ENCODE results near the gene MTR.

DNA sequence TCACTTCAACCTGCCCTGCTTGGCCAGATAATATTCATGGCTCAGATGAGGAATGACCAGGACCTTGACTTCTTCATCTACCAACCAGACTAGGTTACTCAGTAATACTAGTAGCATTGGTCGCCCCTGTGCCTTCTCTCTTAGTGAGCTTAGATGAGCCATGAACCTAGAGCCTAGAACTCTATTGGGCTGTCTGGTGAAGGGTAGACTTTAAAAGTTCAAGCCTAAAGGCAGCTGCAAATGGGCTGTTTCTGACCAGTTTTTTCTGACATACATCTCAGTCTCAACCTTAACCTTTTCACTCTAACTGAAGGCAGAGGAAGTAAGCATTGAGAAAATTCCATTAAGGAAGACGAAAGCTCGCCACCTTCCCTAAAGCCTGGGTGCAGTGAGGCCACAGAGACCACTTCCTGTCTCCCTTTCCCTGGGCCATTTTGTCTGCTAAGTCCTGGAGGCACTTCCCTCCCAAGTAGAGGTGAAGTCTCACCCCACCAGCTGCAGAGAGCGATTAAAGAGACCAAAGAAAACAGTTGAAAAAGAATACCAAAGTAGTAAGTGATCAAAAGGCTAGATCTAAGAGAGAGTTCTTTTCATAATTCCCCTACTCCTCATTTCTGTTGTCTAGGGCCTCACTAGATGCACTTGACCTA, 53.3 kb downstream of the MTR start:
- TF ChIP-seq POLR2AphosphoS5 (IDR thresholded peaks at IDR 0.05; ENCODE audit: low read depth, low read length) (no peak), POLR2A (IDR thresholded peaks at IDR 0.05; ENCODE audit: low read depth, low read length) (no peak)

Measured in GM12891 (cell line).